HG03439 (cell line): ENCODE measurements around the gene PALMD.

Experiments used
- ATAC-seq: cut with Tn5 transposase; IDR thresholded peaks from one replicate; pipeline ENCODE4 v1.9.1; 2021; ENCODE audit warnings: mild to moderate bottlenecking, moderate library complexity; ENCODE audit not compliant: unreplicated experiment

Gene PALMD

DNA sequence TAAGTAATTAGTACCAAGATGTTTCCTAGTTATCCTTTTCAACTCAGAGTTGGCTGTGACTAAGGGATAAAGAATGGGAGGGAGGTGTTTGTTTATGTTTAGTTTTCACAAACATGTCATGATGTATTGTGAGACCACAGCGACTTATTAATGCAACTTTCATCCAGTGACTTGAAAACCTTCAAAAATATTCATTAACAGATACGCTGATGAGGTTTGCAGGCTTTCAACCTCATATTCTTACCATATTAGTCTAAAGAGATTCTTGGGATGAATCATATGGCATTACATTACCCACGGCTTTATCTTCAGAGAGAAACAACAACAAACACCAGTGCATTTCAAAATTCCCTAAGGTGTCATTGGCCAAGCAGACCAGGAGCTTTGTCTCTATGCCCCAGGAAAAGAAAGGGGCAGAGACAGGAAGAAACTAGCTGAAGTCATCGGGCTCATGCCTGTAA, 36.4 kb downstream of the PALMD start:
- no peak for ATAC-seq

DNA sequence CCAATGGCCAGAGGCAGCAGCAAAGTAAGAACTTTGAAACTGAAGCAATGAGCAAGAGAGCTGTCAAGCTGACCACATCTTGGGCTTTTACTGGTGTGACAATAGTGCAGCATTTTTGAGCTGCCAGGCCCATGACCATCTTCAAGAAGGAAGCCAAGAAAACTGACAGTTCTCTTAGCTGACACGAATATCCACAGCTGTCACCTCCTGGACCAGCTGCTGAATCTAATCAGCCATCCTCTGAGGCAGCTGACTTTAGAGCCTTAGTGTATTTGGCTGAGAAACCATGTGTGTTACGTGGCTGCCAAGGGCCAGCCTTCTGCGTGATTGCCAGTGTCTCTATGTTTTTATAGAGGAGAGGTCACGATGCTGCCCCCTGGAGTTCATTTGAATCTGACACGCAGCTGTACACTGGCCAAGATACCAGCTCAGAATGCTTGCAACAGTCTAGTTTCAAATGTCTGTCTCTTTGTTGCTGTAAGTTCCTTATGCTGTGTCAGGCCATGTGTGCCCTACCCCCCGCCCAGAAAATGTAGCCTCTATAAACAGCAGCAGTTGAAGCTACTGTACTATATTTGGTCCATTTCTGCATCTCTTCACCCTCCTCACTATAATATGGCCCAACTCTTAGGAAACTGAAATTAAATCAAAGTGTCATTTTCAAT, 39.7 kb downstream of the PALMD start:
- ATAC-seq: peak; percentile 89

DNA sequence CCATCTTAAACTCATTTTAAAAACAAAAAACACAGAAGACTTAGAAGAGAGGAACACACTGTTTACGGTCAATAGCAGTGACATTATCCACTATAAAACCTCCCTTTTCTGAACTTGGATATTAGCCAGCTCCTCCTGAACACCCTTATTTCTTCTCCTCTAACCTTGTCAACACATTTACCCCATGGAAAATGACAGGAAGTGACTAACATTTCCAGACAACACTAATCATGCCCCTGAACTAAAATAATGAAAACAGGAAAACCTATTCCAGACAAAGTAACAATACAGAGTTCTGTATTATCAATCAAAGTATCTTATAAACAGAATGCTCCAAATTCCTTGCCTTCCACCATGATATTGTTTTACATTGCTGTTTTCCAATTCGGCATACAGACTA, 45.3 kb downstream of the PALMD start:
- ATAC-seq: no peak

DNA sequence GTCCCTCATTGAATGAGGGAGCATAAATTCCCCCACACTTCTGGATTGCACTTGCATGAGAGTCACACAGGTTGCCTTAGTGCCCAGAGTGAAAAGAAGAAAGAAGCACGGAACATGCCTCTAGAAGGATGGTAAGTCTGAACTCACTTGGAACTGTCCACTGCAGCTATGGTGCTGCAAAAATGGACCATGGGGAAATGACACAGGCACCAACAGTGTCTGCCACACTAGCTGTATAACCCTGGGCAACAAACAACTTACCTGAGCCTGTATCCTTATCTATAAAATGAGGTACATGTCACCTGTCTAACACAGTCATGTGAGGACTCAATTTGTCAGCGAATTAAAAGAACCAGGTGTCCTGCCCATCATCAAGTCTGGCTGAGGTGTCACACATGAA, 50.7 kb downstream of the PALMD start:
- ATAC-seq: no peak

DNA sequence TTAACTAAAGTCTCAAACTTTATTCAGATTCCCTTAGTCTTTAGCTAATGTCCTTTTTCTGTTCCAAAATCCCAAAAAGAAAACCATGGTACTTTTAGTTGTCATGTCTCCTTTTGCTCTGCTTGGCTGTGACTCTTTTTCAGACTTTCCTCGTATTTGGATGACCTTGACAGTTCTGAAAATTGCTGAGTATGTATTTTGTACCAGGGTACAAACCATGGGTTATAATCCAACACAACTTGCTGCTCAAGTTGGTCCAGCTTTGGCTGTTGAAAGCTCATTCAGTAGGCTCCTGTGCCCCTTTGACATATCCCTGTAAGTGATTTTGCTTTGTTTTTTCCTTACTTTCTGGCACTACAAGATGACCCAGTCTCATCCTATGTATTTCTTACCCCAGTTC, 51.7 kb downstream of the PALMD start:
- no peak for ATAC-seq

DNA sequence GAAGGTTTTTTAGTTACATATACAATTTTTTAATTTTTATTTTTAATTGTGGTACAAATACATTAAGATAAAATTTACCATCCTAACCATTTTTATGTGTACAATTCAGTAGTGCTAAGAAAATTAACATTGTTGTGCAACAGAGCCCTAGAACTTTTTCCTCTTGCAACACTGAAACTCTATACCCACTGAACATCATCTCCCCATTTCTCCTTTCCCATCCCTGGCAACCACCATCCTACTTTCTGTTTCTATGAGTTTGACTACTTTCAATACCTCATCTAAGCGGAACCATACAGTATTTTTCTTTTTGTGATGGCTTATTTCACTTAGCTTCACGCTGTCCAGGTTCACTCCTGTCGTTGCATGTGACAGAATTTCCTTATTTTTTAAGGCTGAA, 54.1 kb downstream of the PALMD start:
- ATAC-seq: no peak

DNA sequence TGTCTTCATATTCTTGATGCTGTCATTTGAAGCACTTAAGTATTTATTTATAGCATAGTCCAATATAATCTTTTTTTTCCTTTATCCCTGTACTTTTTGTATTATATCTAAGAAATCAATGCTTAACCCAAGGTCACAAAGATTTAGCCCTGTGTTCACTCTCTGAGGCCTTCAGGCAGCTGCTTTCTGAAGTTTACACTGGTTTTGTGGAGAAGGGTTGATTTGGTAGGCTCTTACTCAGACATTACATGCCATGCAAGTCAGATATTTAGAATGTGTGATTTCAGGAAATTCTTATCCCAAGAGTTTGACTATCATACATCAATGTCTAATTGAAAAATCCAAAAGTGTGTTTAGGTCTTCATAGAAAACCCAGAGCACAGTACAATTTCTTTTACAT, 56.3 kb downstream of the PALMD start:
- ATAC-seq: no peak

DNA sequence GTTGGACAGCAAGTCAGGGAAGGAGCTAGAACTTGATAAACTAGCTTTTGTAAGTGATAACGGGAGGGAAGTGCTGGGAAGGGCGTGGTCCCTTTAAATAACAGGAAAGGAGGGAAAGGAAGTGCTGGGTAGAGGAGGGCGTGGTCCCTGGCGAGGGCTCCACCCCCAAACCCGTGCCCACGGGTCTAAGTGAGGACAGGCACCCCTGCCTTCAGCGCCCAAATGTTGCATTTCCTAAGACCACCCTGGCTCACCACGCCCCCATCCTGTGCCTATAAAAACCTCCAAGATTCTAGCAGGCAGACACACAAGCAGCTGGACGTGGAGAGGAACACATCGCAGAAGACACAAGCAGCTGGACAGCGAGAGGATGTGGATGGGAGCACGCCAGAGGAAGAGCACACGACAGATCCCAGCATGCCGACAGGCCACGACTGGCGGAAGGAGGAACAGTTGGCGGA, 58.5 kb downstream of the PALMD start:
- no peak for ATAC-seq

DNA sequence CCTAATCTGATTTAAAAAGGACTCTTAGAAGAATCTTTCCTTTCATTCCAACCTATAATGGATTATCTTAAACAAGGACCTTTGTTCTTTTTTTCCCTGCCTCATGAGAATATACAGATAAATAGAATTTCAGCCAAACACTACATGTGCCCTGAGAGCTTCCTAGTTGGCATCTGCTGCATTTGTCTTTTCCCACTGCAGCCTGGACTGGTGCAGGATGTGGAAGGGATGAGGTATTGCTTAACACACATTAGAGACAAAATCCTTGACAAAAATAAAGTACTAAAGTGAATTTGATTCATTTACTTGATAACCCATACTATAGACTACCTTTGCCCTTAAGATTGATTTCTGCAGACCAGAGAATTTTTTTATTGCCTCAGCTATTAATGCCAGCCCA, 59.5 kb downstream of the PALMD start:
- ATAC-seq: no peak

DNA sequence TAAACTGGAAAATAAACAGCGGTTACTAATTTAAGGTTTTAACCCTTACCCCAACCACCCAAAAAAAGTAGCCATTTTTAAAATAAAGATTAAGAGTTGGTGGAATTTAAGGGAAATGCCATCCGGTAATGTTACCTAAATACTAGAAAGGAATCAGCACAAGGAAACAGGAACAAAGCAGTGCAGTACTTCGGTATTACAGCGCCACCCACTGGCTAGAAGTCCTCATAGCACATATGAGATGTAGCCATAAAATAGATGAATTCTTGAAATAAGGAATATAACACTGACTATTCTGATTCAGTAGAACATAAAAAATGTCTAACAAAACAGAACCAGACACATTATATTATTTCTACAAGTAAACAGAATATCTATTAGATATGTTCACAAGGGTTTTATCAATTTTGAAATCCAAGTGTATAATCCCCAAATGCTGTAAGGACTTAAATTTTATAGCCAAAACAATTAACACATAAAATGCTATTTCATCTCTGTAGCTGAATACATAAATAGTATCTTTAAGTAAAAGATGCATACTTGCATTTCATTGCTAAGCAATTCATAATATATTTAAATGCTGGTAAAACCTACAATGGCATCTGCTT, 61.7 kb downstream of the PALMD start:
- peak; percentile 77 for ATAC-seq

DNA sequence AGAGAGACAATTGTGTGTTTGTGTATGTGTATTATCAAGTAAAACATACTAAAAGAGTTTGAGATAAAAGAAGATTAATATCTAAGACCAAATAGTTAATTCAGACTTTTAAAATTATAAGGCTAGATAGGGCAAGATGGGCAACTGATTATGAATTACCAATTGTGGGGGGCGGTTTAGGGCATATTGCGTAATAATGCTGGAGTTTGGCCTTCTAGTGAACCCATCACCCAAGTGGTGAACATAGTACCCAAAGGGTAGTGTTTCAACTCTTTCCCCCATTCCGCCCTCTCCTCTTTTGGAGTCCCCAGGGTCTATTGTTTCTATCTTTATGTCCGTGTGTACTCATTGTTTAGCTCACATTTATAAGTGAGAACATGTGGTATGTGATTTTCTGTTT, 65.1 kb downstream of the PALMD start:
- no peak for ATAC-seq

DNA sequence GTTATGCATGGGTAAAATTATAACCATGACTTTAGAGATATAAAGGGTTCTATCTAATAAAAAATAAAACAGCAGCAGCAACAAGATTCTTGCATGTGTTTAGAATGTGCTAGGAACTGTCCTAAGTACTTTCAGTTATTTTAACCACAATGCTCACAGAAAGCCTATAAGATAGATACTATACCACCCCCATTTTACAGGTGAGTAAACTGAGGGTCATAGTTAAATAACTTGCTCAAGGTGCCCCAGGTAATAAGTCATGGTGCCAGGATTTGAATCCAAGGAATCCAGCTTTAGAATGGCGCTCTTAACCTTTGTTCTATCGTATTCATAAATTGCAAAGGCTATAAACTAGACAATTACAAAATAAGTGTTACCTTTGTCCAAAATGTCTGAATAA, 67.1 kb downstream of the PALMD start:
- no peak for ATAC-seq

DNA sequence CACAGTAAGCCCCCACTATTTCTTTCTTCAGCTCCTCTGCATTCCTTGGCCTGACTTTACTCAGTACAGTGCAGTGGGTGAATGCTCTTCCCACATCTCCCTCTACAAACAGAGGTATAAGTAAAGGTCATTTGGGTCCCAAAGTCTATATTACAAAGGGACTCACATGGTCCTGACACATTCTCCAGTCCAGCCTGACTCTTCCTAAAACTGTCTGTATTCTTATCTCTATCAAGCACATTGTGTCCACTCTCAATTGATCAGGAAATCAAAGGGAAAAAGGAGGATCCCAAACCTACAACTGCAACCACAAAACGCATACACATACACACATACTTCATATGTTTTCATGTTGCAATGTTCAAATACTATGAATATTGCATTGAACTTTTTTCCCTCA, 71.1 kb downstream of the PALMD start:
- no peak for ATAC-seq

DNA sequence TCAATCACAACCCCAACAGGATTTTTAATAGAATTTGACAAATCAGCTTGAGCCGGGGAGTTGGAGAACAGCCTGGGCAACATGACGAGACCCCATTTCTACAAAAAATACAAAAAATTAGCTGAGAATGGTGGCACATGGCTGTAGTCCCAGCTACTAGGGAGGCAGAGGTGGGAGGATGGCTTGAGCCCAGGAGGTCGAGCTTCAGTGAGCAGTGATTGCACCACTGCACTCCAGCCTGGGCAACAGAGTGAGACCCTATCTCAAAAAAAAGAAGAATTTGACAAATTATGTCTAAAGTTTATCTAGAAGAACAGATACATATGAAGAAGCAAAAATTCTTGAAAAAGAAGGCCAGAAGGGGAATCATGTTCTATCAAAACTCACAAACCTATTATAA, 77.3 kb downstream of the PALMD start:
- ATAC-seq: no peak

DNA sequence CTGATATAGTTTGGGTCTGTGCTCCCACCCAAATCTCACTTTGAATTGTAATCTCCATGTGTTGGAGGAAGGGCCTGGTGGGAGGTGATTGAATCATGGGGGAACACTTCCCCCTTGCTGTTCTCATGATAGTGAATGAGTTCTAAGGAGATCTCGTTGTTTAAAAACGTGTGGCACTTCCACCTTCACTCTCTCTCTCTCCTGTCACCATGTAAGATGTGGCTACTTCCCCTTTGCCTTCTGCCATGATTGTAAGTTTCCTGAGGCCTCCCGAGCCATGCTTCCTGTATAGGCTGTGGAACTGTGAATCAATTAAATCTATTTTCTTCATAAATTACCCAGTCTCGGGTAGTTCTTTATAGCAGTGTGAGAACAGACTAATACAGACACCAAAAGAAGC, 80.1 kb downstream of the PALMD start:
- ATAC-seq: no peak

DNA sequence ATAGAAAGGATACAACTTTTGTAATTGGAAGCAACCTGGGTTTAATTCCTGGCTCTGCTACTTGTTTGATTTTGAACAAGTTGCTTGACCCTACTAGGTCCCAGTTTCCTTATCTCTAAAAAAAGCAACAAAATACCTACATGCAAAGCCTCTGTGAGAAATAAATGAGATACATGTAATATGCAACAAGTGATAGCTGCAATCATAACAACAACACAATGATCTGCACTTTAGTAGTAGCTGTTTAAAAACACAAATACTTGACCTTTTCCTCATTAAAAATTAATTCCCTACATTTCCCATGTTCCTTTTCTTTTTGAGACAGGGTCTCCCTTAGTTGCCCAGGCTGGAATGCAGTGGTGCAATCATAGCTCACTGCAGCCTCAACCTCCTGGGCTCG, 80.5 kb downstream of the PALMD start:
- ATAC-seq: no peak

DNA sequence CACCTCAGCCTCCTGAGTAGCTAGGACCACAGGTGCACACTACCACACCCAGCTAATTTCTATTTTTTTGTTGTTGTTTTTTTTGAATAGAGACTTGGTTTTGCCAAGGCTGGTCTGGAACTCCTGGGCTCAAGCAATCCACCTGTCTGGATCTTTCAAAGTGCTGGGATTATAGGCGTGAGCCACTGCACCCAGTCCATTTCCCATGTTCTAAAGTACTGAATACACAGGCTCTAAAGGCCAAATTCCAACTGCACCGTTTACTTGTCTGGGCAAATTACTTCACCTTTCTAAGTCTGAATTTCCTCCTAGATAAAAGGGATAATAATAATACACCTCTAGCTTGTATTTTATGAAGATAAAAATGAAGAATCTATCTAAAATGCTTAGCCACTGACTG, 80.9 kb downstream of the PALMD start:
- no peak for ATAC-seq

DNA sequence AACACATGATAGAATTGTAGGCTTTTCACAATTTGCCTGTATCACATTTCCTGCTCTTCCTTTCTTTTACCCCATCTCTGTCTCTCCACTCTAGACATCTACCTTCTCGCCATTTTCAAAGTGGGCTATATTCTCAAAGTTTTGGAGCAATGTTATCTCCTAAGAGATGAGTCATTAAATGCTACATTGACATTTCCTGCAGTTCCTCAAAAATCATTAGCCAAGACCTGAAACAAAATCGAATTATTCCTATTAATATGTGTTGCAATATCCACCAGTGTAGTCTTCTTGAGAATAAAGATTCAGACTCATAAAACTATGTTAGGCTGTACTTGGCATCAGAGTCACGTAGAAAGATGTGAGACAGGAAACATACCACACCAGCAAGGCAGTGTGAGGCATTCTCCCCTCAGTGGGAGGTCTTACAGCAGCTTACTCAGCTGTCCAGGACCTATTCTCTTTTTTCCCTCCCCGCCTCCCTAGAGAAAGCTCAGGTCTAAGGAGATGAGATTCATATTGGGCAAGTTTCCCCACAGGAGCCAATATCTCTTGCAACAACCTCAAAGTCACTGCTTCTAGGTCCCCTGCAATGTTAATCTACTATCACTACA, 81.8 kb downstream of the PALMD start:
- no peak for ATAC-seq

DNA sequence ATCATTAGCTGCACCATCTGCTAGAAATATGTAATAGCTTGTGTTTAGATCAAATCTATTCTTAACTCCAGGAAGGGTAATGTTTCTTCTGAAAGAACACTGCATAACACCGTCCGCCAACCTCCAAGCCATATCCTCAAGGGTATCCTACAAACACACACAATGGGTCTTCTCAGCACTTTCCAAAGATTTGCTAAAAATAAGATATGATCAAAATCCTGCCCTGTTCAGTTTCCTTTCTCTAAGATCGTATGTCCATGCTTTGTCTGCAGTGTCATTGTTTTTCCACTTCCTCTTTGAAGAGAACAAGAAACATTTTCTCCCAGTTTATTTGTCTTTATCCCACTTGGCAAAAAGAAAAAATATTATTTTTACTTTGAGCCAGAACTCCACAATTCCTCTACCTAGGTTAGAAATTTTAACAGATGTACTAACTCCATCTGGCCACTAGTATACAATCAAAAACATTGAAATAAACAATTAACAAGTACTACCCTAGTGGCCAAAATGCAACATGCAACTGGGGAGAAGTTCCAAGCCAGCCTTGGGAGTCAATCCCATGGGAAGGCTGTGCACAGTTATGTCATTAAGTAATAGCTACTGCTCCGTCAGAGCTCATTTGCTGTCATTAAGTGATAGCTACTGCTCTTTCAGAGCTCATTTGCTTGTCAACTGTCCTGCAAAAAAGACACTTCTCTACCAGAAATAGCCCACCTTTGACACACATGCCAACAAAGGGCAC, 82.8 kb downstream of the PALMD start:
- ATAC-seq: no peak

DNA sequence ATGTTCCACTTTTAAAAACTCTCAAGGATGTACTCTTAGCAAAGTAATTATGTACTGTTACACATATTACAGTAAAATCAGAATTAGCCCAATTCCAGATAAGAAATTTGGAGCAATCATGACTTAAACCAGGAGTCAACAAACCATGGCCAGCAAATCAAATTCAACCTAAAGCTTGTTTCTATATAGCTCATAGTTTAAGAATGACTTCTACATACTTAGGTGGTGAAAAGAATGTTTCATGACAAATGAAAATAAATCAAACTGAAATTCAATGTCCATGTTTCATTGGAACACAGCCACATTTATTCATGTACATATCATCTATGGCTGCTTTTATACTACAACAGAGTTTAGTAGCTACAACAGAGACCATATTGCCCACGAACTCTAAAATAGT, 85.5 kb downstream of the PALMD start:
- ATAC-seq: no peak

DNA sequence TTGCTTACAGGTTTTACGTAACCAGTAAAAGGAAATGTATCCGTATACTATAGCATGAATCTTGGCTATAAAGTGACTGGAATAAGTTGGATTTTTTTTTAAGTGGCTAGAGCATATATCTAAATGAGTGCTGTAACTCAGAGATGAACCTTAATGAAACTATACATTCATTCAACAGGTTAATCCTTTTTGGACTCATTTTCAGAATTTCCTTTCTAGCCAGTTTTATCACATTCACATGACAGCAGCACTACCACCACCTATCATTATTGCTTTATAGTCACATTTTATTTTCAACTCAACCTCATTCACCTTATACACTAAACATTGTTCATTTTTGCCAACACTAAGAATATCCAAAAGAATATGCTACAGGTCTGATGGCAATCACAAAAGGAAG, 89.9 kb downstream of the PALMD start:
- no peak for ATAC-seq

DNA sequence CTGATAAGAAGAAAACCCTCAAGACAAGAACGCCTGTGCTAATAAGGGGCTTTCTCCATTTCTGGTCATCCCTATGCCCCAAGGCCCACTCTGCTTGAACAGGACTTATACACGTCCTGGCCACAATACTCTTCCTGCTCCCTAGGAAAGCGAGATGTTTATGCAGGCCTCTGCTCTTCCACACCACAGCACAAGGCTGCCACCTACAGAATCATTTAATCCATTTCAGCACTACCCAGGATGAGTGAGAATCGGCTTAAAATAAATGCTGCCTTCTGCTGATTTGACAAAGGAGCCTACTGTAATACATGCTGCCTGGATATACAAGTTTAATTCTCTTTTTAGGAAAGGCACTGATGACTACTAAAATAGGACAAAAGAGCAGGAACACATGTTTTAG, 91.1 kb downstream of the PALMD start:
- no peak for ATAC-seq
